CD4-positive, alpha-beta memory T cell (primary cell): Measurements from ENCODE around the gene ZFP69. TPM values are rescaled to one million over a fixed set of nuclear protein-coding genes. Genes with fewer than 3 reads are reported as not detected.

ENCODE experiments used
- CTCF ChIA-PET: fragments of 350-600 bp; sonication (Branson Sonifier 250); formaldehyde crosslinking; loops from one replicate; lab custom pipeline; 2021; ENCODE audit warnings: inconsistent platforms; ENCODE audit not compliant: partially characterized antibody; lab: Charles Lee
- POLR2A ChIA-PET: fragments of 350-600 bp; sonication (Branson Sonifier 250); formaldehyde crosslinking; loops from one replicate; lab custom pipeline; 2021; ENCODE audit not compliant: partially characterized antibody; lab: Charles Lee
- DNase-seq, 5 donors: peaks; one replicate each; pipeline versions ENCODE4 v3.0.0 to v3.0.0-alpha.2; 2020 to 2022; ENCODE audit warnings: mixed read lengths in 1 of 5
- H3K27ac ChIP-seq: one replicate; pipeline ENCODE4 v1.7.0; 2013; ENCODE audit warnings: low read depth, low read length
- H3K27me3 ChIP-seq: 2 replicates; pipeline ENCODE4 v1.7.0; 2013; ENCODE audit warnings: mild to moderate bottlenecking, low read length, moderate library complexity; ENCODE audit not compliant: insufficient read depth
- H3K36me3 ChIP-seq: 2 replicates; pipeline ENCODE4 v1.7.0; 2013; ENCODE audit warnings: mild to moderate bottlenecking, low read length, moderate library complexity; ENCODE audit not compliant: insufficient read depth
- H3K4me1 ChIP-seq: 2 replicates; pipeline ENCODE4 v1.7.0; 2013; ENCODE audit warnings: mild to moderate bottlenecking, low read length, moderate library complexity; ENCODE audit not compliant: insufficient read depth
- H3K4me3 ChIP-seq, 2 donors: one replicate each; pipeline ENCODE4 v1.7.0; 2013; ENCODE audit warnings: low read length in 2 of 2, mild to moderate bottlenecking in 1 of 2
- H3K9me3 ChIP-seq, 2 donors: one replicate each; pipeline ENCODE4 v1.7.0; 2013; ENCODE audit warnings: low read length in 2 of 2, control low read depth in 1 of 2; ENCODE audit not compliant: control insufficient read depth in 1 of 2
- H3K27ac Mint-ChIP-seq, 7 donors: one replicate each; pipeline ENCODE4 v1.8.0; 2020 to 2021; ENCODE audit warnings: mixed read lengths in 7 of 7, mild to moderate bottlenecking in 6 of 7, inconsistent platforms in 3 of 7, moderate library complexity in 3 of 7
- H3K27me3 Mint-ChIP-seq, 2 donors: one replicate each; pipeline ENCODE4 v1.8.0; 2020 to 2021; ENCODE audit warnings: mixed read lengths in 2 of 2
- H3K36me3 Mint-ChIP-seq, 2 donors: one replicate each; pipeline ENCODE4 v1.8.0; 2020 to 2021; ENCODE audit warnings: mixed read lengths in 2 of 2, inconsistent platforms in 1 of 2, mild to moderate bottlenecking in 1 of 2
- H3K4me1 Mint-ChIP-seq, 4 donors: one replicate each; pipeline ENCODE4 v1.8.0; 2020 to 2021; ENCODE audit warnings: mixed read lengths in 4 of 4, mild to moderate bottlenecking in 1 of 4
- H3K4me3 Mint-ChIP-seq, 8 donors: one replicate each; pipeline ENCODE4 v1.8.0; 2020 to 2021; ENCODE audit warnings: mixed read lengths in 8 of 8, mild to moderate bottlenecking in 7 of 8, moderate library complexity in 6 of 8, inconsistent platforms in 3 of 8
- H3K9me3 Mint-ChIP-seq, 8 donors: one replicate each; pipeline ENCODE4 v1.8.0; 2020 to 2021; ENCODE audit warnings: mixed read lengths in 8 of 8, mild to moderate bottlenecking in 5 of 8, inconsistent platforms in 3 of 8, moderate library complexity in 1 of 8
- intact Hi-C: fragments of 100-400 bp; cut with micrococcal nuclease; formaldehyde crosslinking; loops from one replicate; pipeline ENCODE4 v1.15.1; 2023
- polyA plus RNA-seq, 2 donors: library from polyadenylated mRNA; unstranded; fragments of 300-500 nt; fragmentation: Illumina TruSeq; gene quantifications; one replicate each; pipeline ENCODE4 v1.2.3, GENCODE V29; 2021
- total RNA-seq, 2 experiments: library from RNA; stranded (reverse); gene quantifications; one replicate each; pipeline ENCODE4 v1.2.3, GENCODE V29; 2021

The ZFP69 gene
- total and polyA plus RNA-seq, 4 experiments from 2014 or later = 3.3 to 6.1 (median 4.0) TPM

DNA sequence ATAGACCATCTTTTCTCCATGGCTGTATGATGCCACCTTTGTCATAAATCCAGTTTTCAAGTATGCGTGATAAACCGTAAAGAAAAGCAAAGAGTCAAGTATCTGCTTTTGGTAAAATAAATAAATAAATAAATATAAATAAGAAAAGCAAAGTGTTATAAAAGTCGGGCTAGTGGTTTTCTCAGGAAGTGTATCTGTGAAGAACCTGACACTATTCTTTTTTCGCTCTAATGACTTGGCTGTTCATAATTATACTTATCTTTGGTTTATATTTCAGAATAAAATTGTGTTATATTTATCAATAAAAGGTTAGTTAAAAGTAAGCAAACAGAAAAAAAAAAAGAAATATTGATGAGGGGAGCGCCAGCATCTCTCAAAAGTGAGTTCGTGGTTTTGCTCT lies 30.9 kb downstream of the ZFP69 start:
- CTCF ChIA-PET = interaction anchor here (1.3 kb wide), 1 partner anchor 24 kb away, joined by 3 read pairs; no protein-coding TSS in a partner anchor
- no peaks in the 10 kb centered on the region for H3K27me3 Mint-ChIP-seq
- no peaks in the 10 kb centered on the region for H3K9me3 ChIP-seq
- no peaks in the 10 kb centered on the region for H3K36me3 ChIP-seq
- H3K9me3 Mint-ChIP-seq = peaks cover 2 to 48% (median 31%) of the 10 kb centered on the region in 8 donors
- peaks cover 9 to 15% (median 13%) of the 10 kb centered on the region in 4 donors for H3K4me1 Mint-ChIP-seq
- H3K4me3 ChIP-seq = peak overlapping the region; percentile 50 to 79
- peak overlapping the region; percentile 60 for H3K27ac ChIP-seq
- H3K27ac Mint-ChIP-seq = peak overlapping the region; percentile 40 to 90 (median 87)
- H3K36me3 Mint-ChIP-seq = peaks cover 36 to 44% of the 10 kb centered on the region in 2 donors
- peak overlapping the region; percentile 86 to 93 (median 92) for H3K4me3 Mint-ChIP-seq
- DNase-seq = no peak
- H3K4me1 ChIP-seq = peaks cover 8% of the 10 kb centered on the region
- POLR2A ChIA-PET = interaction anchor here (0.6 to 2.4 kb wide), 6 partner anchors 24 to 183 kb away, joined by 3 to 25 read pairs (median 11); partner anchors contain the start of genes NFYC, SMAP2, ZFP69 and ZFP69B
- no peaks in the 10 kb centered on the region for H3K27me3 ChIP-seq
- intact Hi-C loops = loop anchor here (1.0 kb wide), 3 partner anchors 23 to 58 kb away; partner anchors contain the start of genes ZFP69, ZFP69B and ZNF684

GRCh38 chr1:40508375-40509341 lies 31.6 kb downstream of the ZFP69 start, which contains the start of gene EXO5:
TSS of gene EXO5 (plus strand) at chr1:40508767. CDS start at chr1:40514545, 5,778 bp downstream.
- peaks cover 34 to 42% of the 10 kb centered on the region in 2 donors for H3K36me3 Mint-ChIP-seq
- Histone ChIP-seq H3K9me3 (no peaks in the 10 kb centered on the region), H3K4me3 (peak within 1 kb of the TSS; percentile 71 to 79), H3K27me3 (no peaks in the 10 kb centered on the region), H3K27ac (peak within 1 kb of the TSS; percentile 60), H3K4me1 (peaks cover 8% of the 10 kb centered on the region), H3K36me3 (no peaks in the 10 kb centered on the region)
- intact Hi-C loops = loop anchor here (1.0 kb wide), 3 partner anchors 23 to 58 kb away; partner anchors contain the start of genes ZFP69, ZFP69B and ZNF684
- H3K9me3 Mint-ChIP-seq = peaks cover 2 to 41% (median 27%) of the 10 kb centered on the region in 8 donors
- H3K27ac Mint-ChIP-seq = peak within 1 kb of the TSS; percentile 49 to 95 (median 87)
- POLR2A ChIA-PET = interaction anchor here (0.6 to 2.4 kb wide), 7 partner anchors 24 to 183 kb away, joined by 3 to 25 read pairs (median 6); partner anchors contain the start of genes NFYC, SMAP2, ZFP69 and ZFP69B
- peaks cover 9 to 15% (median 13%) of the 10 kb centered on the region in 4 donors for H3K4me1 Mint-ChIP-seq
- CTCF ChIA-PET = interaction anchor here (1.3 kb wide), 1 partner anchor 23 kb away, joined by 3 read pairs; no protein-coding TSS in a partner anchor
- peak; percentile 69 to 79 (median 75) for DNase-seq
- H3K27me3 Mint-ChIP-seq = no peaks in the 10 kb centered on the region
- H3K4me3 Mint-ChIP-seq = peak within 1 kb of the TSS; percentile 86 to 93 (median 92)

DNA sequence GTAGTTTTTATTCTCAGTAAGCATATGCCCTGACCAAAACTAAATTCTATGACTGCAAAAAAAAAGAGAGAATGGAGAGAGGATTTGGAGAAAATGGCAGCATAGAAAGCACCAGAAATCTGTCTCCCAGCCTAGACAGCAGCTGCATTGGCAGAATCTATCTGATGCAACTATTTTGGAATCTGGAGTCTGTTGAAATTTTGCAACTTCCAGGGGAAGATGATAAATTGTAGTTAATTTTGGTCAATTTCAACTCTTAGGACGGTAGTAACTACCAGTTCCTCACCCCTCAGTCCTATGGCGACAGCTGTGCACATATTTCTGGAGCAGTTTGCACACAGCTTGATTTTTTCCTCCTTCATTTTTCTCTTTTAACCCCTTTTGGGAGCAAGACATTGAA lies 42.4 kb downstream of the ZFP69 start:
- peaks cover 16 to 24% of the 10 kb centered on the region in 2 donors for H3K36me3 Mint-ChIP-seq
- Histone ChIP-seq H3K36me3 (no peaks in the 10 kb centered on the region), H3K9me3 (no peaks in the 10 kb centered on the region), H3K4me1 (no peaks in the 10 kb centered on the region), H3K27me3 (no peaks in the 10 kb centered on the region), H3K4me3 (no peak overlapping the region), H3K27ac (no peak overlapping the region)
- peaks cover 2 to 78% (median 54%) of the 10 kb centered on the region in 8 donors for H3K9me3 Mint-ChIP-seq
- H3K4me3 Mint-ChIP-seq = no peak overlapping the region
- ChIA-PET POLR2A (interaction anchor here (0.6 kb wide), 1 partner anchor 26 kb away, joined by 3 read pairs; no protein-coding TSS in a partner anchor), CTCF (no interaction called here)
- no peaks in the 10 kb centered on the region for H3K4me1 Mint-ChIP-seq
- H3K27ac Mint-ChIP-seq = peak overlapping the region in 1 of 7 donors; percentile 56
- intact Hi-C loops = no loop called here
- DNase-seq = no peak
- H3K27me3 Mint-ChIP-seq = peaks cover 2% of the 10 kb centered on the region in 2 donors

DNA sequence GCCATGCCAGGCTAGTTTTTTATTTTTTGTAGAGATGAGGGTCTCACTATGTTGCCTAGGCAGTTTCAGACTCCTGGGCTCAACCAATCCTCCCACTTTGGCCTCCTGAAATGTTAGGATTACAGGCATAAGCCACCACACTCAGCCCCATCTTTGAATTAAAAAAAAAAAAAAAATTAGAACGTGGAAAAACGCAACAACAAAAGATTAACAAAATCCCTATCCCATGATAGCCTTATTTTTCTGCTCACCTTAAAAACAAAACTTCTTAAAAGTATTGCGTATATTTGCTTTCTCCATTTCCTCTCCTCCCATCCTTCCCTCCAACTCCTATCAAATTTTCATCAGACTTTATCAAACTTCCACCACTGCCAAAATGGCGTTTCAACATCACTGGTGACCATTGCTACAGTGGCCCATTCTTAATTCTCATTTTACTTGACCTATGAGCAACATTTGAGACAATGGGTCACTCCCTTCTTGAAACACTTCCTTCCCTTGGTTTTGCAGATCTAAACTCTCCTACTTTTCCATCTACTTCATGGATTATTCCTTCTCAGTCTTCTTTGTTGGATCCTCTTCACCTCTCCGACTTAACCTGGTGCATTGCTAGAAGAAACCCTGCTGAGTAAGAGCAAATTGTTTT lies 53.8 kb downstream of the ZFP69 start:
- peaks cover 4 to 18% (median 7%) of the 10 kb centered on the region in 8 donors for H3K9me3 Mint-ChIP-seq
- peak overlapping the region; percentile 94 to 100 (median 98) for H3K4me3 Mint-ChIP-seq
- H3K4me1 ChIP-seq = peaks cover 21% of the 10 kb centered on the region
- peak overlapping the region; percentile 84 to 100 (median 96) for H3K27ac Mint-ChIP-seq
- intact Hi-C loops = loop anchor here (1.0 to 2.0 kb wide), 2 partner anchors 23 to 80 kb away; partner anchors contain the start of genes EXO5 and ZFP69B
- POLR2A ChIA-PET = interaction anchor here (0.6 to 2.7 kb wide), 9 partner anchors 14 to 332 kb away, joined by 3 to 25 read pairs (median 4); partner anchors contain the start of genes CITED4, EXO5, SMAP2 and ZFP69
- CTCF ChIA-PET = interaction anchor here (1.9 kb wide), 1 partner anchor 81 kb away, joined by 7 read pairs; the partner anchor contains the start of gene ZFP69B
- H3K36me3 Mint-ChIP-seq = peaks cover 0 to 11% of the 10 kb centered on the region in 2 donors
- no peaks in the 10 kb centered on the region for H3K36me3 ChIP-seq
- no peak for DNase-seq
- H3K27ac ChIP-seq = peak overlapping the region; percentile 65
- H3K27me3 ChIP-seq = no peaks in the 10 kb centered on the region
- peaks cover 20 to 26% (median 23%) of the 10 kb centered on the region in 4 donors for H3K4me1 Mint-ChIP-seq
- peak overlapping the region; percentile 19 to 90 for H3K4me3 ChIP-seq
- H3K9me3 ChIP-seq = no peaks in the 10 kb centered on the region
- peaks cover 8 to 9% of the 10 kb centered on the region in 2 donors for H3K27me3 Mint-ChIP-seq

DNA sequence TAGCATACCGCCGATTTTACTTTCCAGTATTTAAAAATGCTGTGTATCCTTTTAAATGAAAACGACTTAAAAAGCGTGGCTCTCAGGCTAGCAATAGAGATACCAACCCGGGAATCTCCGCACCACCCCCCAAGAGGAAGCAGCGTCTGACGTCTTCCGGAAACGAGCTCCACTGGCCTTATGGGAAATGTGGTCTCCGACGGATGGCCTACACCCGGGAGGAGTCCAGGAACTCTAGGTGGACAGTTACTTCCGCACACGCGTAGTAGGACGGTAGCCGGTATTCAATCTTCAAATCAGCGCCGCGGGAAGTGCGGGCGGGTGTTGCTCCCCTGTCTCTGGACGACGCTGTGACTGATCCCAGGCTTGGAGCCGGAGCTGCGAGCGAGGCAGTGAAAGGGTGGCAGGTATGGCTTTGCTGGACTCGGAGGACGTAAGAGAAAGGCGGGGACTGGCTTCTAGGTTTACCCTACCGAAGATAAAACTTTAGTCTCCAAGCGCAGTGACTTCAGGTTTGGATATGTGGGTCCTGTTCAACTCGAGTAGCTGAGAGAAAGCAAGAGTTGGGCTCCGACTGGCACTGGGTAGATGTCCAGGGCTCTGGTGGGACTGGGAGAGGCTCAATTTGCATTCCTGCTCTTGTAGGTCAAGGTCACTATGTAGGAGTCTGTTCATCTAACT lies 54.4 kb downstream of the ZFP69 start, which contains the start of gene ZNF684:
TSS of gene ZNF684 (plus strand) at position 257 of the 681 bp plus-strand sequence. CDS start 1,530 bp downstream, outside the sequence.
- CTCF ChIA-PET = interaction anchor here (0.6 to 1.9 kb wide), 8 partner anchors 20 to 557 kb away, joined by 3 to 8 read pairs (median 4); partner anchors contain the start of gene ZFP69B
- intact Hi-C loops = loop anchor here (1.0 to 2.0 kb wide), 2 partner anchors 23 to 81 kb away; partner anchors contain the start of genes EXO5 and ZFP69B
- Mint-ChIP-seq H3K4me3 (peak within 1 kb of the TSS; percentile 94 to 100 (median 98)), H3K9me3 (peaks cover 0 to 11% (median 4%) of the 10 kb centered on the region in 8 donors), H3K4me1 (peaks cover 20 to 26% (median 23%) of the 10 kb centered on the region in 4 donors), H3K27me3 (peaks cover 5 to 6% of the 10 kb centered on the region in 2 donors), H3K36me3 (peaks cover 0 to 11% of the 10 kb centered on the region in 2 donors), H3K27ac (peak within 1 kb of the TSS; percentile 84 to 100 (median 96))
- POLR2A ChIA-PET = interaction anchor here (0.6 to 2.7 kb wide), 12 partner anchors 14 to 733 kb away, joined by 3 to 25 read pairs (median 4); partner anchors contain the start of genes CITED4, EXO5, NFYC and SMAP2
- no peaks in the 10 kb centered on the region for H3K27me3 ChIP-seq
- no peaks in the 10 kb centered on the region for H3K36me3 ChIP-seq
- H3K4me3 ChIP-seq = peak within 1 kb of the TSS; percentile 19 to 90
- peaks cover 21% of the 10 kb centered on the region for H3K4me1 ChIP-seq
- DNase-seq = peak; percentile 82 to 92 (median 84)
- peak within 1 kb of the TSS; percentile 65 for H3K27ac ChIP-seq
- H3K9me3 ChIP-seq = no peaks in the 10 kb centered on the region
